H1 (cell line): Measurements from ENCODE around the gene FGL2. TPM values are rescaled to one million over a fixed set of nuclear protein-coding genes. Genes with fewer than 3 reads are reported as not detected.

ENCODE experiments used
- CTCF ChIA-PET: fragments of 300-600 bp; sonication (Branson Sonifier 250); formaldehyde crosslinking; loops from one replicate; lab custom pipeline; 2021; ENCODE audit not compliant: partially characterized antibody; lab: Charles Lee
- POLR2A ChIA-PET: fragments of 300-600 bp; sonication (Branson Sonifier 250); formaldehyde crosslinking; loops from one replicate; lab custom pipeline; 2021; ENCODE audit warnings: inconsistent platforms; ENCODE audit not compliant: partially characterized antibody; lab: Charles Lee
- DNase-seq, 2 experiments: peaks; one replicate each; pipeline versions ENCODE4 v3.0.0 to v3.0.0-alpha.2; 2010 to 2022; ENCODE audit warnings: low spot score in 2 of 2, low read depth in 1 of 2, mixed read lengths in 1 of 2
- FAIRE-seq: peaks from 2 replicates; lab custom pipeline; 2011; peaks lifted over from hg19 to GRCh38; lab: Jason Lieb, UNC
- H2AFZ ChIP-seq: 2 replicates; pipeline ENCODE4 v1.8.1; 2012; ENCODE audit warnings: low read length, inconsistent platforms
- H2AK5ac ChIP-seq: 2 replicates; pipeline ENCODE4 v1.6.1; 2013; ENCODE audit warnings: low read depth, low read length
- H2BK120ac ChIP-seq: replicated peaks from 2 replicates; pipeline ENCODE3; 2013; ENCODE audit warnings: low read depth, low read length, inconsistent platforms
- H2BK12ac ChIP-seq: 2 replicates; pipeline ENCODE4 v1.6.1; 2013; ENCODE audit warnings: low read depth, low read length
- H2BK15ac ChIP-seq: 2 replicates; pipeline ENCODE4 v1.6.1; 2013; ENCODE audit warnings: low read length
- H2BK20ac ChIP-seq: 2 replicates; pipeline ENCODE4 v1.6.1; 2013; ENCODE audit warnings: low read length
- H2BK5ac ChIP-seq: 2 replicates; pipeline ENCODE4 v1.6.1; 2013; ENCODE audit warnings: low read depth, low read length
- H3K14ac ChIP-seq: 2 replicates; pipeline ENCODE4 v1.6.1; 2013; ENCODE audit warnings: inconsistent platforms; ENCODE audit not compliant: insufficient read length
- H3K18ac ChIP-seq: 2 replicates; pipeline ENCODE4 v1.6.1; 2013; ENCODE audit warnings: low read length; ENCODE audit errors: extremely low read depth
- H3K23ac ChIP-seq: 2 replicates; pipeline ENCODE4 v1.6.1; 2013; ENCODE audit warnings: inconsistent platforms; ENCODE audit not compliant: insufficient read length
- H3K23me2 ChIP-seq: 2 replicates; pipeline ENCODE4 v1.6.1; 2013; ENCODE audit warnings: low read depth, low read length
- H3K27ac ChIP-seq: 2 replicates; pipeline ENCODE4 v1.6.1; 2011; ENCODE audit warnings: low read depth, low read length, inconsistent platforms
- H3K27me3 ChIP-seq, 4 experiments: replicated peaks in 1 of 4; 1 replicate in 1 of 4; 2 replicates in 3 of 4; pipeline versions ENCODE4 v1.6.1 to v1.8.1; 2011 to 2013; ENCODE audit warnings: low read length in 3 of 4, mild to moderate bottlenecking in 3 of 4, inconsistent platforms in 2 of 4, mixed read lengths in 2 of 4, moderate library complexity in 1 of 4; ENCODE audit not compliant: control insufficient read depth in 3 of 4, insufficient read depth in 3 of 4; ENCODE audit errors: extremely low read depth in 1 of 4
- H3K36me3 ChIP-seq, 4 experiments: 2 replicates each; pipeline versions ENCODE4 v1.6.1 to v1.8.1; 2011 to 2013; ENCODE audit warnings: mild to moderate bottlenecking in 4 of 4, low read length in 3 of 4, moderate library complexity in 2 of 4, control low read depth in 1 of 4, inconsistent platforms in 1 of 4; ENCODE audit not compliant: insufficient read depth in 4 of 4, control insufficient read depth in 2 of 4
- H3K4ac ChIP-seq: replicated peaks from 2 replicates; pipeline ENCODE3; 2013; ENCODE audit warnings: low read length, low read depth, mixed read lengths, inconsistent platforms; ENCODE audit not compliant: insufficient read length
- H3K4me1 ChIP-seq, 4 experiments: replicated peaks in 1 of 4; 1 replicate in 1 of 4; 2 replicates in 3 of 4; pipeline versions ENCODE4 v1.6.1 to v1.8.1; 2011 to 2013; ENCODE audit warnings: low read length in 3 of 4, inconsistent platforms in 2 of 4, mixed read lengths in 1 of 4; ENCODE audit not compliant: insufficient read depth in 4 of 4, control insufficient read depth in 3 of 4
- H3K4me2 ChIP-seq, 2 experiments: 2 replicates each; pipeline versions ENCODE4 v1.6.1 to v1.8.1; 2011 to 2013; ENCODE audit warnings: low read depth in 2 of 2, low read length in 2 of 2, control low read depth in 1 of 2, inconsistent platforms in 1 of 2, mild to moderate bottlenecking in 1 of 2; ENCODE audit not compliant: insufficient read depth in 1 of 2
- H3K4me3 ChIP-seq, 4 experiments: fragments of 200-600, 300-600 bp in 1 of 4; sonication (generic), shearing (Covaris generic), sonication (Bioruptor Twin) in 1 of 4; 2 replicates each; pipeline versions ENCODE4 v1.5.1 to v1.8.1; 2011 to 2016; ENCODE audit warnings: low read length in 4 of 4, low read depth in 3 of 4, control low read depth in 2 of 4, inconsistent platforms in 2 of 4, mild to moderate bottlenecking in 2 of 4, mixed read lengths in 1 of 4, moderate library complexity in 1 of 4; ENCODE audit not compliant: insufficient read depth in 2 of 4; ENCODE audit errors: extremely low read depth in 1 of 4
- H3K56ac ChIP-seq: replicated peaks from 2 replicates; pipeline ENCODE3; 2013; ENCODE audit warnings: low read depth, mild to moderate bottlenecking, mixed read lengths, low read length, inconsistent platforms; ENCODE audit not compliant: insufficient read length
- H3K79me1 ChIP-seq: 2 replicates; pipeline ENCODE4 v1.6.1; 2013; ENCODE audit warnings: low read depth, low read length, control low read depth
- H3K79me2 ChIP-seq, 2 experiments: 2 replicates each; pipeline versions ENCODE4 v1.6.1 to v1.8.1; 2012 to 2013; ENCODE audit warnings: low read length in 2 of 2, mild to moderate bottlenecking in 2 of 2, inconsistent platforms in 1 of 2; ENCODE audit not compliant: insufficient read depth in 2 of 2, control insufficient read depth in 1 of 2
- H3K9ac ChIP-seq, 4 experiments: replicated peaks in 1 of 4; 1 replicate in 1 of 4; 2 replicates in 3 of 4; pipeline versions ENCODE4 v1.6.1 to v1.8.1; 2011 to 2013; ENCODE audit warnings: low read depth in 3 of 4, low read length in 3 of 4, control low read depth in 2 of 4, mild to moderate bottlenecking in 2 of 4, moderate library complexity in 2 of 4, inconsistent platforms in 1 of 4; ENCODE audit errors: extremely low read depth in 1 of 4
- H3K9me3 ChIP-seq, 2 experiments: 2 replicates each; pipeline versions ENCODE4 v1.6.1 to v1.8.1; 2012 to 2013; ENCODE audit warnings: mild to moderate bottlenecking in 2 of 2, moderate library complexity in 2 of 2, control low read depth in 1 of 2, inconsistent platforms in 1 of 2, low read depth in 1 of 2, low read length in 1 of 2, mixed read lengths in 1 of 2; ENCODE audit not compliant: insufficient read depth in 2 of 2
- H4K20me1 ChIP-seq, 2 experiments: replicated peaks in 1 of 2; 2 replicates each; pipeline versions ENCODE3 to v1.8.1; 2011 to 2013; ENCODE audit warnings: inconsistent platforms in 2 of 2, low read length in 2 of 2, mild to moderate bottlenecking in 1 of 2; ENCODE audit not compliant: insufficient read depth in 2 of 2, control insufficient read depth in 1 of 2
- H4K5ac ChIP-seq: 2 replicates; pipeline ENCODE4 v1.6.1; 2013; ENCODE audit warnings: low read length, low read depth, mixed read lengths, inconsistent platforms; ENCODE audit not compliant: insufficient read length
- H4K8ac ChIP-seq: 2 replicates; pipeline ENCODE4 v1.8.0; 2013; ENCODE audit warnings: mild to moderate bottlenecking, moderate library complexity, low read length, inconsistent platforms; ENCODE audit not compliant: insufficient read depth; ENCODE audit errors: extremely low read depth
- H4K91ac ChIP-seq: replicated peaks from 2 replicates; pipeline ENCODE3; 2013; ENCODE audit warnings: low read length, mixed read lengths, inconsistent platforms; ENCODE audit not compliant: insufficient read length
- CEBPB ChIP-seq: IDR thresholded peaks from 2 replicates; pipeline ENCODE4 v1.6.1; 2012; ENCODE audit warnings: low read depth, low read length
- SAP30 ChIP-seq: fragments of 300-600 bp; sonication (generic); IDR thresholded peaks from 2 replicates; pipeline ENCODE4 v1.7.1; 2012; ENCODE audit warnings: low read length, moderate library complexity, mild to moderate bottlenecking, inconsistent platforms; ENCODE audit not compliant: insufficient read depth, insufficient replicate concordance
- WGBS, 2 experiments: shearing (Covaris generic) in 1 of 2; methylation state at CpG; one replicate each; pipeline versions ENCODE4 v1.1.6 to v1.1.7; 2013 to 2015; ENCODE audit warnings: low lambda C conversion rate in 2 of 2, mixed read lengths in 2 of 2, inconsistent platforms in 1 of 2, low coverage in 1 of 2, missing lambda C conversion rate in 1 of 2; ENCODE audit not compliant: insufficient replicate concordance in 2 of 2, insufficient coverage in 1 of 2, insufficient read length in 1 of 2; ENCODE audit errors: extremely low coverage in 1 of 2, missing lambda C conversion rate in 1 of 2; 5-methylcytosine and 5-hydroxymethylcytosine counted together
- polyA plus RNA-seq, 7 experiments: library from polyadenylated mRNA; depleted of rRNA in 3 of 7; stranded (reverse) in 5 of 7; unstranded in 2 of 7; fragments of >200 nt in 5 of 7; fragments of 200-250 nt in 2 of 7; gene quantifications; 1 replicate in 5 of 7; 2 replicates in 1 of 7; 4 replicates in 1 of 7; pipeline versions ENCODE4 v1.2.1 to v1.2.3, GENCODE V29; 2011 to 2013; ENCODE audit warnings: missing spikeins in 2 of 7, mixed read lengths in 2 of 7
- total RNA-seq: library from RNA; stranded (reverse); fragmentation: NEBNext Ultra II Directional; extraction: Animal tissue kit (Norgen Biotek cat#: 25700); gene quantifications from 2 replicates; pipeline ENCODE4 v1.2.1, GENCODE V29; 2021

FGL2 gene
- total and polyA plus RNA-seq, 2 of the 8 experiments (the other 6 are each of a cell fraction or from before 2014, with no cell fraction given): not detected

DNA sequence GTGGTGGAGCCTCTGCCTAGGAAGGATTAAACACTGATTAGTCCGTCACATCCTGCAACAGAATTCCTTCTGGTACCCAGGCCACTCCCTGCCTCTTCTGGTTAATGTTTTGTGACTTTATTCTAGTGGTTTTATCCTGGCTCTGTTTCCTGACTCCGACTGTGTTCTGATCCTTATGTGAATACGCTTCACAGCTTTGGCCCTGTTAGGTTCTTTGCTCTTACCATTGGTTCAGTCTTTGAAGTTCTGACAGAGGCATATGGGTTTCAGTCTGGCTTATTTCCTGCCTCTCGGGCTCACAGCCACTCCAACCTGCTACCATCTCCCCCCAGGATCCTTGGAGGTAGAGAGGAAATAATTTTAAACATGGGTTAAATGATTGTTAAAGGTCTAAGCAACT lies 23.2 kb upstream of the FGL2 start:
- CTCF ChIA-PET: interaction anchor here (1.5 kb wide), 1 partner anchor 24 kb away, joined by 3 read pairs; no protein-coding TSS in a partner anchor
- H3K4ac ChIP-seq: no peak overlapping the region
- H4K5ac ChIP-seq: no peak overlapping the region
- WGBS, 2 experiments: 86% methylated on average over 4 of the region's 4 CpGs; no CpG with 5 or more reads in 1 of the 2 experiments
- H3K79me1 ChIP-seq: no peaks in the 10 kb centered on the region
- H3K9ac ChIP-seq: no peak overlapping the region
- FAIRE-seq (no peak), DNase-seq (no peak)
- POLR2A ChIA-PET: no interaction called here
- no peaks in the 10 kb centered on the region for H3K27me3 ChIP-seq
- H4K8ac ChIP-seq: no peak overlapping the region
- H3K79me2 ChIP-seq: no peaks in the 10 kb centered on the region
- H2BK12ac ChIP-seq: no peak overlapping the region
- H3K4me3 ChIP-seq: no peak overlapping the region
- H2BK5ac ChIP-seq: no peak overlapping the region
- no peaks in the 10 kb centered on the region for H3K4me1 ChIP-seq
- no peak overlapping the region for H3K56ac ChIP-seq
- no peak overlapping the region for H4K91ac ChIP-seq
- H3K27ac ChIP-seq: no peak overlapping the region
- H3K4me2 ChIP-seq: no peak overlapping the region
- no peak overlapping the region for H2AFZ ChIP-seq
- H3K14ac ChIP-seq: no peak overlapping the region
- H4K20me1 ChIP-seq: no peaks in the 10 kb centered on the region
- no peak overlapping the region for H2BK20ac ChIP-seq
- no peak overlapping the region for H3K23ac ChIP-seq
- no peaks in the 10 kb centered on the region for H3K23me2 ChIP-seq
- H3K36me3 ChIP-seq: no peaks in the 10 kb centered on the region
- no peak overlapping the region for H2BK120ac ChIP-seq
- peaks cover 0 to 2% of the 10 kb centered on the region in 2 experiments; a peak in 1 of 4 replicates for H3K9me3 ChIP-seq
- no peak overlapping the region for H2AK5ac ChIP-seq
- H3K18ac ChIP-seq: no peak overlapping the region
- no peak overlapping the region for H2BK15ac ChIP-seq
- TF ChIP-seq CEBPB: no peak
- no peak for TF ChIP-seq SAP30
